Neural progenitor cell (in vitro differentiated cells): Measurements from ENCODE around the gene ADH5.

Experiments
- EZH2 ChIP-seq: fragments of 200-600 bp; sonication (generic); IDR thresholded peaks from 2 replicates; pipeline ENCODE4 v1.6.1; 2017; ENCODE audit warnings: antibody characterized with exemption, mild to moderate bottlenecking, moderate library complexity
- TF ChIP-seq, protein P1 (sequence below): fragments of 200-600 bp; sonication (generic); IDR thresholded peaks from 2 replicates; pipeline ENCODE4 v1.5.1; 2017; ENCODE audit warnings: antibody characterized with exemption, mild to moderate bottlenecking

DNA sequence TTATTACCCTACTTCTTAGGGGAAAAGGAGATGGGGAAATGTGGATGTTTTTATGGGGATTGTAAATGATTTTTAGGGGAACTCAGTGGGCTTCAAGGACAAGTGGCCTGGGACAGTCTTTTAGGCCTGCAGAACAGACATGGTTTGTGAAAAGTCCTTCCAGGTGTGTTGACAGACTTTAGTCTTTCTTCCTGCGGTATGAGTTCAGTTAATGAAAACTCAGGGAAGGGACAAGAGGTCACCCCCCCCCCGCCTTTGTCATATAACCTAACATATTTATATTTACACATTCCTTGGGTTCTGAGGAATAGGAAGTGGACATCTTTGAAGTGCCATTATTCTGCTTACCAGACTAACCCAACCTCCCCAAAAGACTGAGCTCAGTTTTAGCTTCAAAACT lies 61.3 kb downstream of the ADH5 start:
- TF ChIP-seq, protein P1, sequence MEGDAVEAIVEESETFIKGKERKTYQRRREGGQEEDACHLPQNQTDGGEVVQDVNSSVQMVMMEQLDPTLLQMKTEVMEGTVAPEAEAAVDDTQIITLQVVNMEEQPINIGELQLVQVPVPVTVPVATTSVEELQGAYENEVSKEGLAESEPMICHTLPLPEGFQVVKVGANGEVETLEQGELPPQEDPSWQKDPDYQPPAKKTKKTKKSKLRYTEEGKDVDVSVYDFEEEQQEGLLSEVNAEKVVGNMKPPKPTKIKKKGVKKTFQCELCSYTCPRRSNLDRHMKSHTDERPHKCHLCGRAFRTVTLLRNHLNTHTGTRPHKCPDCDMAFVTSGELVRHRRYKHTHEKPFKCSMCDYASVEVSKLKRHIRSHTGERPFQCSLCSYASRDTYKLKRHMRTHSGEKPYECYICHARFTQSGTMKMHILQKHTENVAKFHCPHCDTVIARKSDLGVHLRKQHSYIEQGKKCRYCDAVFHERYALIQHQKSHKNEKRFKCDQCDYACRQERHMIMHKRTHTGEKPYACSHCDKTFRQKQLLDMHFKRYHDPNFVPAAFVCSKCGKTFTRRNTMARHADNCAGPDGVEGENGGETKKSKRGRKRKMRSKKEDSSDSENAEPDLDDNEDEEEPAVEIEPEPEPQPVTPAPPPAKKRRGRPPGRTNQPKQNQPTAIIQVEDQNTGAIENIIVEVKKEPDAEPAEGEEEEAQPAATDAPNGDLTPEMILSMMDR = no peak
- no peak for TF ChIP-seq EZH2
